HL-60 (cell line): ENCODE measurements around the gene SYN1.

ENCODE experiments used
- CTCF ChIP-seq: IDR thresholded peaks from one replicate; pipeline ENCODE4 v1.5.1; 2011; ENCODE audit warnings: low read length, control low read depth, inconsistent platforms; ENCODE audit not compliant: insufficient read depth
- POLR2AphosphoS5 ChIP-seq: IDR thresholded peaks from 2 replicates; pipeline ENCODE4 v1.6.1; 2012; ENCODE audit warnings: low read depth

DNA sequence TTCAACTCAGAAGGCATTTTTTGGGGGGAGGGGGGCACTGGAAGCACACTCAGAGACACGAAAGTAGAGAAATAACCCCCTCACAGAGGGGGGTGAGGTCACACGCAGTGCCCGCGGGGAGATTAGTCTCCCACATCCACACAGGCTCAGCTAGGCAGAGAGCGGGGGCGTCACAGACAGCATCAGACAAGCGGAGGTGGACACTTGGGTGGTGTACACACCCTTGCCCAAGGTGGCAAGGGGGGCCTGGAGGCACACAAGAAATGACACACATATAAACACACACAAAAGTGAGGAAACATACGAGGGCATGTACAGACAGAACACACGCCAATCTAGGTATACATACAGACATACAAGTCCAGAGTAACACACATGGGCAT lies 637 bp upstream of the SYN1 start:
- no peak for TF ChIP-seq CTCF
- no peak for TF ChIP-seq POLR2AphosphoS5
